GM23338 (cell line): ENCODE measurements around the gene DLG2. TPM values are rescaled to one million over a fixed set of nuclear protein-coding genes. Genes with fewer than 3 reads are reported as not detected.

ENCODE experiments used
- ATAC-seq: fragments of 200-7000 bp; cut with Tn5 transposase; 3 replicates; pipeline ENCODE4 v1.9.1; 2020
- DNase-seq: peaks from one replicate; pipeline ENCODE4 v3.0.0-alpha.2; 2015; ENCODE audit warnings: low spot score
- H2AFZ ChIP-seq: fragments of 200-600 bp; sonication (generic); 2 replicates; pipeline ENCODE4 v1.8.0; 2016; ENCODE audit warnings: antibody characterized with exemption, mild to moderate bottlenecking, moderate library complexity
- H3F3A ChIP-seq: fragments of 200-600 bp; sonication (generic); replicated peaks from 2 replicates; pipeline ENCODE4 v1.8.0; 2017; ENCODE audit warnings: antibody characterized with exemption, mixed run types, low read depth
- H3K27ac ChIP-seq: fragments of 200-600 bp; sonication (generic); 2 replicates; pipeline ENCODE4 v1.6.1; 2016; ENCODE audit warnings: low read depth
- H3K27me3 ChIP-seq: fragments of 200-600 bp; sonication (generic); 2 replicates; pipeline ENCODE4 v1.8.0; 2016; ENCODE audit warnings: mild to moderate bottlenecking, mixed run types, moderate library complexity; ENCODE audit not compliant: insufficient read depth
- H3K36me3 ChIP-seq: fragments of 200-600 bp; sonication (generic); 2 replicates; pipeline ENCODE4 v1.8.0; 2016; ENCODE audit warnings: mild to moderate bottlenecking; ENCODE audit not compliant: insufficient read depth
- H3K4me1 ChIP-seq: fragments of 200-600 bp; sonication (generic); 2 replicates; pipeline ENCODE4 v1.8.0; 2016; ENCODE audit warnings: mild to moderate bottlenecking, moderate library complexity; ENCODE audit not compliant: insufficient read depth
- H3K4me2 ChIP-seq: fragments of 200-600 bp; sonication (generic); 2 replicates; pipeline ENCODE4 v1.7.1; 2017; ENCODE audit warnings: mixed run types
- H3K4me3 ChIP-seq: fragments of 200-600 bp; sonication (generic); 2 replicates; pipeline ENCODE4 v1.6.1; 2016; ENCODE audit warnings: mixed run types
- H3K79me2 ChIP-seq: fragments of 200-600 bp; sonication (generic); replicated peaks from 2 replicates; pipeline ENCODE4 v1.8.0; 2017; ENCODE audit warnings: mild to moderate bottlenecking; ENCODE audit not compliant: insufficient read depth
- H3K9me2 ChIP-seq: fragments of 200-600 bp; sonication (generic); 2 replicates; pipeline ENCODE4 v1.8.0; 2017; ENCODE audit not compliant: insufficient read depth
- H4K20me1 ChIP-seq: fragments of 200-600 bp; sonication (generic); replicated peaks from 2 replicates; pipeline ENCODE4 v1.8.0; 2017; ENCODE audit warnings: mild to moderate bottlenecking; ENCODE audit not compliant: insufficient read depth
- H3K27ac Mint-ChIP-seq: 2 replicates; pipeline ENCODE4 v1.8.0; 2020; ENCODE audit warnings: inconsistent platforms, mild to moderate bottlenecking, moderate library complexity, mixed read lengths
- H3K27me3 Mint-ChIP-seq: 3 replicates; pipeline ENCODE4 v1.8.0; 2022; ENCODE audit warnings: low read depth, mild to moderate bottlenecking, moderate library complexity, mixed read lengths, inconsistent platforms; ENCODE audit not compliant: insufficient read depth, poor library complexity
- H3K36me3 Mint-ChIP-seq: 3 replicates; pipeline ENCODE4 v1.8.0; 2021; ENCODE audit warnings: low read depth, mild to moderate bottlenecking, inconsistent platforms, moderate library complexity, mixed read lengths
- H3K4me1 Mint-ChIP-seq: 3 replicates; pipeline ENCODE4 v1.8.0; 2020; ENCODE audit warnings: mild to moderate bottlenecking, inconsistent platforms, mixed read lengths
- H3K4me3 Mint-ChIP-seq: 3 replicates; pipeline ENCODE4 v1.8.0; 2021; ENCODE audit warnings: moderate library complexity, mild to moderate bottlenecking, inconsistent platforms, mixed read lengths
- H3K9me3 Mint-ChIP-seq: 3 replicates; pipeline ENCODE4 v1.8.0; 2020; ENCODE audit warnings: moderate library complexity, mild to moderate bottlenecking, inconsistent platforms, mixed read lengths
- CTCF ChIP-seq, 2 experiments: fragments of 200-600 bp in 1 of 2; sonication (generic) in 1 of 2; conservative IDR thresholded peaks; 2 replicates each; pipeline versions ENCODE4 v1.5.1 to v1.6.1; 2016 to 2017; ENCODE audit warnings: antibody characterized with exemption in 2 of 2, low read depth in 2 of 2, mild to moderate bottlenecking in 2 of 2, moderate library complexity in 1 of 2
- EZH2 ChIP-seq: fragments of 200-600 bp; sonication (generic); IDR thresholded peaks from one replicate; pipeline ENCODE4 v1.8.0; 2017; ENCODE audit warnings: antibody characterized with exemption, mild to moderate bottlenecking, low read depth; ENCODE audit not compliant: unreplicated experiment
- EZH2phosphoT487 ChIP-seq: fragments of 200-600 bp; sonication (generic); IDR thresholded peaks from one replicate; pipeline ENCODE4 v1.8.1; 2018; ENCODE audit warnings: antibody characterized with exemption; ENCODE audit not compliant: unreplicated experiment
- ZNF114 ChIP-seq: fragments of 250-450 bp; sonication (Bioruptor Pico); IDR thresholded peaks from 2 replicates; pipeline ENCODE4 v1.5.0; 2020; ENCODE audit warnings: mild to moderate bottlenecking, moderate library complexity
- ZNF462 ChIP-seq: fragments of 250-450 bp; sonication (Bioruptor Pico); IDR thresholded peaks from 2 replicates; pipeline ENCODE4 v1.5.0; 2020; ENCODE audit warnings: mild to moderate bottlenecking, moderate library complexity
- polyA plus RNA-seq: library from polyadenylated mRNA; unstranded; fragments of >200 nt; fragmentation: Nextera tagmentation; extraction: Ambion mirVana; gene quantifications from 2 replicates; pipeline ENCODE4 v1.2.1, GENCODE V29; 2016
- total RNA-seq: library from RNA; depleted of rRNA; stranded (reverse); fragments of >200 nt; shearing (Covaris generic); gene quantifications from 2 replicates; pipeline ENCODE4 v1.2.3, GENCODE V29; 2014

The DLG2 gene
- total and polyA plus RNA-seq, 2 experiments from 2014 or later = 19.8 to 21.5 TPM

DNA sequence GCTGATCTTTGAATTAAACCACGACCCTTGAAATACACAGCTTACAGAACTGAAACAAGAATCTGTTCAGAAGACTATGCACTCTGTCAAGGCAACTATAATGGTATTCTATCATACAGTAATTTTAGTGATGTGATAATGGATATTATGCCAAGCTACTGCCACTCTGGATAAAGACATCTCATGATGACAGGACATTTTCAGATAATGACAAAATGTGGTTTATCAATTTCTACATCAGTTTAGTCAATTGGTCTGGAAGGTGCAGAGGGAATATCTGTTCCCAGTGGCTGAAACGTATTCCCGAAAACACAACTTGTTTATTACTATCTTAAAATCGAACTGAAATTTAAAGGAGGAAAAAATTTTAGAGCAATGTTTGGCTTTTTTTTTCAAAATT is 1331.3 kb downstream of the DLG2 start:
- Histone ChIP-seq H3K4me2 (no peak overlapping the region), H3K36me3 (no peaks in the 10 kb centered on the region), H3F3A (no peaks in the 10 kb centered on the region), H3K4me3 (no peak overlapping the region), H3K4me1 (no peaks in the 10 kb centered on the region), H3K79me2 (no peaks in the 10 kb centered on the region), H4K20me1 (no peaks in the 10 kb centered on the region), H3K27ac (no peak overlapping the region), H3K9me2 (no peaks in the 10 kb centered on the region), H3K27me3 (no peaks in the 10 kb centered on the region), H2AFZ (no peak overlapping the region)
- H3K27me3 Mint-ChIP-seq = no peaks in the 10 kb centered on the region
- no peaks in the 10 kb centered on the region for H3K4me1 Mint-ChIP-seq
- no peak overlapping the region for H3K27ac Mint-ChIP-seq
- no peak for ATAC-seq
- H3K9me3 Mint-ChIP-seq = no peaks in the 10 kb centered on the region
- H3K4me3 Mint-ChIP-seq = no peak overlapping the region
- no peak for TF ChIP-seq ZNF462
- no peak for TF ChIP-seq EZH2phosphoT487
- TF ChIP-seq EZH2 = no peak
- TF ChIP-seq CTCF (conservative IDR thresholded peaks at IDR 0.05; ENCODE audit: low read depth in 2 of 2) = no peak
- no peak for TF ChIP-seq ZNF114
- no peak for DNase-seq
- no peaks in the 10 kb centered on the region for H3K36me3 Mint-ChIP-seq
